Measurements from ENCODE around the gene BICC1. TPM values are rescaled to one million over a fixed set of nuclear protein-coding genes. Genes with fewer than 3 reads are reported as not detected.

The BICC1 gene
- total RNA-seq, 1 experiment from 2014 or later = 0.52 TPM

DNA sequence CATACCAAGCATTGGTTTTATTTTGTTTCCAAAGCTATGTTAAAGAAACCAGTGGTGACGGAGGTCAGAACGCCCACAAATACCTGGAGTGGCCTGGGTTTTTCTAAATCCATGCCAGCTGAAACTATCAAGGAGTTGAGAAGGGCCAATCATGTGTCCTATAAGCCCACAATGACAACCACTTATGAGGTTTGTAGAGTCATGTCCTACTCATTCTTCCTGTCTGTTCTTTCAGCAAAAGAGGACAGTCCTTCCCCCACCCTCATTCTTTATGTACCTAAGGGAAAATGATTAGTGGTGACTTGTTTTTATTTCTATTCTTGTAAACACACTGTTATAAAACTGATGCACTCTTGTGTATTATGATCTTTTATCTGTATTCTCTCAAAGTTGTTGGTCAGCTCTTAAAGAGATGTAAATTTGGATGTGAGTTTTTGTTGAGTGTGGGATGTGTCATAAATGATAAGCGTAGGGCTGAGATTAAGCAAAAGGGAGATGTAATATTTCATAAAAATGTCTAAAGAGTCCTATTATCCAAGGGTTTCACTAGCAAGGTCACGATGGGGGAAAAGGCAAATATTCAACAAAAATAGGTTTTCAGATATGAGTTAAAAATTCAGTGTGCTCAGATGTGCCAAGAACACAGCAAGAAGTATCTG, 294.4 kb downstream of the BICC1 start:
- no peak for DNase-seq (ENCODE audit: extremely low read depth, low read depth)

DNA sequence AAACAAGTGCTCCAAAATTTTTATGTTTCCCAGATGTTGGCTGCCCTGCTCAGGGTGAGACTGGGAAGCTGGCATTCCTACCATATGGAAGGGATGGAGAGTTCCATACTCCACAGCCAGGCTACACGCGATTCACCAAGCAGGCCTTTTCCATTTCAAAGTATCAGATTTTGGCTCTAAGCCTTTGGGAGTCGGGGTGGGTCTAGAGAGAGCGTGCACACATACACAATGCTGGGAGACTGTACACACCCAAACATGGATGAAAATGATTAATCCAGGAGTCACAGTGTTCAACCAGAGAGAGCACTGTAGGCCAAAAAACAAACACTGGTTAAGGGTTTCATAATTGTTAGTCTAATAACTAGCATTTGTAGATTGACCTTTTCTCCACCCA, 295.0 kb downstream of the BICC1 start:
- DNase-seq (ENCODE audit: extremely low read depth, low read depth) = no peak

DNA sequence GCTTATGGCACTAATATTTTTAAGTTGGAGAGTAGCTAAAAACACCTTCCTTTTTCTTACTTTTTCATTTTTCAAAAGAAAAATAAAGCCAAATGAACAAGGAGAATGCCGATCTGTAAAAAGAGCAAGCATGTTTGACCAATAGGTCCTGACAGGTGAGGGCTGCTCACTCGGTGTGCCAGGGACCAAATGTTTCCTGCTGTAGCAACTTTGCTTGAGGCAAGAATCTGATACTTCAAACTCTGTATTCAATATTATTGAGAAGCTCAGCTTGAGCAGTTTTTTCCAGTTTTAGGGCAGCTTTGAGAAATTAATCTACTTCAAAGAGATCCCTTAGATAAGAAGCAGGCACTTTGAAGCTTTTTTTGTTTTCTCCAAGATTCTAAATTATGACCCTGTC, 298.1 kb downstream of the BICC1 start:
- DNase-seq (ENCODE audit: extremely low read depth, low read depth) = no peak

DNA sequence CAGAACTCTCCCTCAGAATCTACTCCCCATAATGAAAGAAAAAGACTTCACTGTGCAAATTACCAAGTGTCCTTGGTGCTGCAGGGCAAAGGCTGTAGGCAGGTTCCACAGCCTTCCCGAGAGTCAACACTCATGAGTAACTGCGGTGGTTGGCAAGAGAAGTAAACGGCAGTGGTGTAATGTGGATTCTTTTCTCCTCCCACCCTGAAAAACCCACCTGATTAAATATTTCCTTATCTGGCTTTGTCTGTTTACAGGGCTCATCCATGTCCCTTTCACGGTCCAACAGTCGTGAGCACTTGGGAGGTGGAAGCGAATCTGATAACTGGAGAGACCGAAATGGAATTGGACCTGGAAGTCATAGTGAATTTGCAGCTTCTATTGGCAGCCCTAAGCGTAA, 300.9 kb downstream of the BICC1 start:
- no peak for DNase-seq (ENCODE audit: extremely low read depth, low read depth)

GRCh38 chr10:58817201-58817846, 304.7 kb downstream of the BICC1 start:
- peak; percentile 13 for DNase-seq (ENCODE audit: extremely low read depth, low read depth)

DNA sequence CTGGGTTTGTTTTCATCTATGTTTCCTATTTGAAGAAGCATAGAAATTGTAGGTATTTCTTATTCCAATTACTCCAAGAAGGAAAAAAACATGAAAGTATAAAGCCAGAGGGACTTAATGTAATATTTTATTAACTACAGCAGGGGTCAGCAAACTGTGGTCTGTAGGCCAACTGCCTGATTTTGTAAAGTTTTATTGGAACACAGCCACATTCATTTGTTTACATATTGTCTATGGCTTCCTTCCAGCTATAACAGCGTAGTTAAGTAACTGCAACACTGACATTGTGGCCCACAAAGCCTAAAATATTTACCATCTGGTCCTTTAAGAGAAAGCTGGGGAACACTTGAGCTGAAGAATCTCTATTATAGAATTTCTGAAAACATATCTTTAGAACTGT, 306.2 kb downstream of the BICC1 start:
- DNase-seq (ENCODE audit: extremely low read depth, low read depth) = peak; percentile 28

GRCh38 chr10:58820386-58820785, 307.7 kb downstream of the BICC1 start:
- no peak for DNase-seq (ENCODE audit: extremely low read depth, low read depth)

DNA sequence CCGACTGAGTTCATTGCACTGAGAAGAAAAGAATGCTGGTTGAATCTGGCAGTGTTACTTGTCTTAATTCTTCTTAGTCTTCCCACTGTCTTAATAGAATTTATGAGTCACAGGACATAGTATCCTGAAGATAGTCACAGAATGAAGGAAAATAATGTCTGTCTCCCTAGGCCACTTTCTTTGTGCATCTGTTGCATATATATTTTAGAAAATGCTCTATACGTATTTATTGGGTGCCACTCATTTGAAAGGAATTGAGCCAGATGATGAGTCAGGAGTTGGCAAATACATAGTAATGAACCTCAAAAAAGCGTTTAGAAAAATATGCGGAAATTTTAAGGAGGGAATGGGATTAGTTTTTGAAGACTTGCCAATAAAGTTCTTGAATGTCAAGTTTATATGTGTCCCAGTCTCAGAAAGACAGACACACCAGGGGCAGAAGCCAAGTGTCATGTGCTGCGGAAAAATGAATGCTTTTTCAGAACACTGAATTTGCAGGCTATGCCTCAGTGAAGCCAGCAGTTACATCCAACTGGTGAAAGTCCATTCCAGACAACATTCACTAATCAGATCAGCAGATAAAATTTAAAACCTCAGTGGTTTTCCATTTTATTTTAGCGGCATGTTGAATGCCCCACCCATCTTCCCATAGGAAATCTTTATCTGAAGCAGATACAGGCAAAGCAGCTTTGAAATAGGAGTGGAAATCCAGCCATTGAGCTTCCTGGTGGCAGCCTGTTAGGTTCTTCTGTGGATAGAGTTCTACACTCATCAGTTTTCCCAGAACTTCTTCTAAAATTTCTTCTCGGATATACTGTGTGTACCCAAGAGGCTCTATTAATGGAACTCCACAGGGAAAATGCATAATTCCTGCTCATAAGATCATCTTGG, 308.4 kb downstream of the BICC1 start:
- DNase-seq (ENCODE audit: extremely low read depth, low read depth) = no peak

GRCh38 chr10:58821752-58822056, 309.0 kb downstream of the BICC1 start:
- no peak for DNase-seq (ENCODE audit: extremely low read depth, low read depth)

- DNase-seq (ENCODE audit: extremely low read depth, low read depth) = no peak
These were observed 311.3 kb downstream of the BICC1 start for GRCh38 chr10:58823983-58824382.

- no peak for DNase-seq (ENCODE audit: extremely low read depth, low read depth)
These were observed 311.7 kb downstream of the BICC1 start for GRCh38 chr10:58824396-58824795.

GRCh38 chr10:58826694-58827093, 314.0 kb downstream of the BICC1 start:
- no peak for DNase-seq (ENCODE audit: extremely low read depth, low read depth)

DNA sequence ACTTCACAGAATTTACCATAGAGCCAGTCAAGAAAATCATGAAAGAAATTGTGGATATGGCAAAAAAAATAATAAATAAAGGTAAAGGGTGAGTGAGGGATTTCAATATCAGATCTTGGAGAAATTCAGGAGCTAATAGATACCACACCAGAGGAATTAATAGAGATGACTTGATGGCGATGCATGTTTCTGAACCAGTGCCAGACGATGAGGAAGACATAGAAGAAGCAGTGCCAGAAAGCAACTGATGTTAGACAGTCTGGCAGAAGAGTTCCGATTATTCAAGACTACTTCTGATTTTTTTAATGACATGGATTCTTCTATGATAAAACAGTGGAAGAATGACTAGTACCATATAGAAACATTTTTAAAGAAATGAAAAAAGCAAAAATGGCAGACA, 314.7 kb downstream of the BICC1 start:
- no peak for DNase-seq (ENCODE audit: extremely low read depth, low read depth)

GRCh38 chr10:58829839-58830238, 317.2 kb downstream of the BICC1 start:
- no peak for DNase-seq (ENCODE audit: extremely low read depth, low read depth)

DNA sequence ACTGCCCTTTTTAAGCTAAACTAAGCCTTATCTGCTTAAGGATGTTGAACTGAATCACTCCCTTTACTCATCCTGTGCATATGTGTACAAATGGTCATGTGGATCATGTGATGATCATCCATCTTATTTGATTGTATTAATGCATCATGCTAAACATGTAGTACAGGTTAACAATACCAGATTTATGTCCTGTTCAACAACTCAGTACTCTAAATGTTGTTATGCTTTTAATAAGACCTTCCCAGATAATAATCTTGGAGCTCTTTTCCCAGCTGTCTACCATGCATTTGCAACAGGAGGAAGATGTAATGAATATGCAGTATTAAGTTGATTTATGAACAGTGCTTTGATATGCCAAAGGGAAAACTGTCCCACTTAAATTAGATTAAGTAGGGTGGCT, 318.0 kb downstream of the BICC1 start:
- no peak for DNase-seq (ENCODE audit: extremely low read depth, low read depth)

DNA sequence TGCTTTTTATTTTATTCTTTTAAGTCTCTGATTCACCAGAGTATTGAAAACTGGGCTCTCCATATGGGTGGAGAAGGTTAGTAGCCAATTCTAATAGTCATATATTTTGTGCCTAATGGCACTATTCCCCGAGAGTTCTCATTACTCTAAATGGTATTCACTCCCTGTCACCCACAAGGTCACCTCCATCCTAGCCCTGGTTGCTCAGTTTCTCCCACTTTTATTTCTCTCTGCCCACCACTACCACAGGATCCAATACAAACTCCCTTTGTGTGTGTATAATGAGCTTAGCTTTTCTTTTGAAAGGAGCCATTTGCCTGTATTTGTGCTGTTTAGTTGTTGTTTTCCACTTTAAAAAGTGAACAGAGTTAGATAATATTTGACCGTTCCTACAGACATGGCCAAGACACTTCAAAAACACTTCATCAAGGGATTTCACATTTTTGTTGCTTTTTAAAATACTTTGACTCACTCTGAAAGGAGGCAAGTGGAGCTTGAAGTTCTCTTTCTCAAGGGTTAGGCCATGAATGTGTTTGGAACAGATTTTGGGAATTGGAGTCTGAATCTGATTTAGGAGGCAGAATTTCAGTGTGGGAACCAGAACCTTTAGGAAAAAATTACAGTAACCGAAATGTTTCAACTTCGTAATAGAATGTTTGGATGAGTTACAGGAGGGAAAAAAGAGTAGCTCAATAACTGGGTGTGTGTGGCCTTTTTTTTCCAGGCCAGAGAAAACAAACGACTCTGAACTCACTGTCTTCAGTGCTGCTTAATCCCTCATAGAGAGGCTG, 321.3 kb downstream of the BICC1 start:
- no peak for DNase-seq (ENCODE audit: extremely low read depth, low read depth)

- DNase-seq (ENCODE audit: extremely low read depth, low read depth) = no peak
These were observed 323.6 kb downstream of the BICC1 start for GRCh38 chr10:58836176-58836700.

DNA sequence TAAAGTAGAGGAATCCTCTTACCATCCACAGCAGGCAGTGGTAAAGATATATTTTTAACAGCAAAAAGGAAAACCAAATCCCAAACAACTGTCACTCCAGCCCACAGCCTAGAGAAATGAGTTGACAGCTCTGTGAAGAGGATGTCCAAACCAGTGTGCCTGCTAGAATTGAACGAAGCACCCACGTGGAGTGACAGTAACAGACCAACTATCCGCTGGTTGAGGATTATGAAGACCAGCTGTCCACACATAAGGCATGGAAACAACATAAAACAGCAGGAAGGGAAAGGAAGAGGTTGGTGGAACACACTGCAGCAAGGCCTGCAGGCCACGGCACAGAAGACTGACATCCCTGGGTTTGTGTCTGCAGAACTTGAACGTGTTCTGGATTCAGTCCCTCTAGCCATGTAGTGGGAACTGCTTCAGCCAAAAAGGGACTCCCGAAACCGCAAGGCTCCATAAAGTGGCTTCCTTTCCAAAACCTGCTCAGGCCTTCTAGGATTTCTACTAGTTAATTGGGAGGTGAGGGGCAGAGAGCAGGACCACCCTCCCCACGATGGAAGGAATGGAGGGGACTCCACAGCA, 324.4 kb downstream of the BICC1 start:
- no peak for DNase-seq (ENCODE audit: extremely low read depth, low read depth)

GRCh38 chr10:58837826-58838225, 325.2 kb downstream of the BICC1 start:
- no peak for DNase-seq (ENCODE audit: extremely low read depth, low read depth)

DNA sequence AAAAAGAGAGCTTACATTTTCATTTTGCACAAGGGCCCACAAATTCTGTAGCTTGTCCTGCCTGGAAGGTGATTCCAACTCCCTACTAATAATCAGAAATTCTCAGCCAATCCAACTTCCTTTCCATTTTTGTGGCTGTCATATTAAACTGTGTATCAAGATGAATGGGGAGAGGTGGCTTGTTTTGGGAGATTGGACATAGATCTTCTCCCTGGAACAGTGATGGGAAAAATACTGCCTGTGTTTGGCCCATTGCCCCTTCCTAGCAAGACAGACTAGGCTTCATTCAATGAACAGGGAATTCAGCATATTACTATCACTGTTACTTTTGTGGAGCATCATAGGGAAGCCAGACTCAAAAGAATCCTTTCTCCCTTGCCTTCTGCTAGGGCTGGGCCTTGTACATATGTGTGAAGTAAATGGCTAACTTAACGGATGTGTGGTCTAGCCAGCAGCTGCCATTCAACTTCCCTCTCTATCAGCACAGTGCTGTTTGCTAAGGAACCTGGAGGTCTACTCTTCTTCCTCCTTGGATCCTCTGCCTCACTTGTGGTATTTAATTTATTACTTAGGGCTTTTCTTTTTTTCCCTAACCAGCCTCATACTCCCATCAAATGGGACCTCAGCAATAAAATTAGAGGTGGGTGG, 326.0 kb downstream of the BICC1 start:
- no peak for DNase-seq (ENCODE audit: extremely low read depth, low read depth)

Measured in NCI-H460 (cell line).